SIG-M5 (cell line): ENCODE results near the gene TMCO6.

ENCODE experiments used
- DNase-seq: peaks from one replicate; lab custom pipeline; 2025; lab: John Stamatoyannopoulos, UW

TMCO6 gene

DNA sequence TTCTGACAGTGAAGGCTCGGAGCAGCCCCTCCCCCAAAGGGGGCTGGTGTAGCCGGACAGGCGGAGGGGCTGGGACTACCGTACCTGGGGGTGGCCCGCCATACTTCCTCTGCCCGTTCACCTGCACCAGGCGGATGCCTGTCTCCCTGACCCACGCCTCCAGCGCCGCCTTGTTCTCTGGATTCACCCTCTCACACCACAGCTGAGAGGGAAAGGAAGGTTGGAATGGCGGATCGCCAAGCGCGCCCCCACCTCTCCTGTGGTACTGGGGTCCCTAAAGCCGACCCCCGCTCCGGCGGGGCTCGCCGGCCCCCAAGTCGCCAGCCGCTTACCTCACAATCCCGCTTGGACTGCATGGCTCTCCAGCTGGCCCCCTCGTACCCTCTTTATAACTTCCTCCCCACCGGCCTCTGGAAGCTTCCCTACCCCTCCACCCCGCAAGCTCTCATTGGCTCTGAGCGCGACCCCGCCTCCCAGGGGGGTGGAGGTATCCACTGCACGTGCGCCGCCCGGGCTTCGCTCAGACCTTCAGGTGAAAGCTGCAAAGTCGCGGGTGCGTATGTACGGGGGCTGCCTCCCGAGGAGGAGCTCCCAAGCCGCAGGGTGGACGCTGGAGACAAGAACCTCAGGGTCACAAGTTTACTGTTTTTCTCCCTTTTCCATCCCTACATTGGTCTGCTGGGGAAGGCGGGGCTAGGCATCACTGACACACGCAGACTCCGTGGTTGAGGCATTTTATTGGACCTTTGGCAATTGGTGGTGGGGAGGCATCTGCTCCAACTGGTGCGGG is 34.1 kb downstream of the TMCO6 start, which contains the start of gene DND1:
TSS of gene DND1 (minus strand) at position 390 of the 790 bp plus-strand sequence. CDS start at position 356, 34 bp downstream.
- DNase-seq = no peak

DNA sequence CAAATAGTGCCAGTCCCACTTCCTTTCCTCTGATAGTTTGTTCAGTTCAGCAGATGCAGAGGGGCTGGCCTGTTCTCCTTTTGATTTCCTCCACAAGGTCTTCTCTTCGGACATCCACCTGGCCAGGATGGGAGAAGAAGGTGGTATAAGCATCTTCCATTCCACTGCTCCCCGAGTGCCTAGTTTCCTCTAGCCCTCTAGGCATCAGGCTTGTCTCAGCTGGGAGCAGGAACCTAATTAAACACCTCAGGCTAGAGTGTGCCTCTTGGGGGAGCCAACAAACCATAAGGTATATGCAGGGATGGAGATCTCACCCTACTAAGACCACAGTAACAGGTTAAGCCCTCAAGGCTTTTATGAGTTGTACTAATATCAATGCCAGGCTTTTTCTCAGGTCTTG is 35.0 kb downstream of the TMCO6 start:
- DNase-seq = no peak

DNA sequence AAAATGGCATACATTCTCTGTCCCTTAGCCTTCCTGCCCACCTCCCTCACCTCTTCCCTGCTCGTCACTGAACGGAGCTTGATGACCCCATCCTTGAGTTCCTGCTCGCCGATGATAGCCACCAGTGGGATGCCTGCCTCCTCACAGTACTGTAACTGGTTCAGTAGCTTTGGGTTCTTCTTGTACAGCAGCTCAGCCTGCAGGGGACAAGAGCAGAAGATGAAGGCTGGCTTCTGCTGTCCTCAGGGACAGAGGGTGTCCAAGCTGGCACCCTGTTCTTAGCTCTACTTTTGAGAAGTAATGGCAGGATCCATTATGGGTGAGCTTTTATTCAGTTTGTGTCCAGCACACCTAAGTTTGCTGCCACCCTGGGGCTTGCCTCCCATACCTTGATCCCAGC is 35.4 kb downstream of the TMCO6 start:
- DNase-seq = no peak

DNA sequence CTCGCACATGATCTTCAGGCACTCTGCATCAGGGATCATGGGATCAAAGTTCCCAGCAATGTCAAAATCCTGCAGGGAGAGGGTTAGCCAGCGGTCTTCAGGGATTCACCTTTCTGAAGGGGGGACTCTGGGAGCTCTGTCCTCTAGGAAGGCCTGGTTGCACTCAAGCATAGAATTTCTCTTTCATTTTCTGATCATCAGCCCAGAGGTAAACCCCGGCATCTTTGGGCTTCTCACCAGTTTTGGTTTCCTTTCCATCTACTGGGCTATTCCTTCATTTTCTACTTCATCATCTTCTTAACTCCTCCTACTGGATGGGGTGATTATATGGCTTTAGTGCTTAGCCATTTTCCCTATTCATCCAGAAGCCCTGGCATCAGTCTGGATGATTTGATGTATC is 38.7 kb downstream of the TMCO6 start:
- no peak for DNase-seq

DNA sequence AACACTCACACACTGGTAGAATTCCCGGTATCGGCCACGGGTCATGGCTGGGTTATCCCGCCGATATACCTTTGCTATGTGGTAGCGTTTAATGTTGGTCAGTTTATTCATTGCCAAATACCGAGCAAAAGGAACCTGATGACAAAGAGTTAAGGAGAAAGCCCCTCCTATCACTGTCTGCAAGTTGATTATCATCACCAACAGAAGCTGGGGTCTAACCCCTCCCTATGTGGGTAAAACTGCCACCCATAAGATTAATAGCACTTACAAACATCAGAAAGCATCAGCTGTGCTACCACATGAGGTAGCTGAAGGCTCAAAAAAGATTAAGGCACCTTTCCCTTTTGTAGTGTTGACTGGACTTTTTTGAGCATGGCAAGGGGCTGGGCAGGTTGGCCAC is 39.7 kb downstream of the TMCO6 start:
- DNase-seq = no peak

DNA sequence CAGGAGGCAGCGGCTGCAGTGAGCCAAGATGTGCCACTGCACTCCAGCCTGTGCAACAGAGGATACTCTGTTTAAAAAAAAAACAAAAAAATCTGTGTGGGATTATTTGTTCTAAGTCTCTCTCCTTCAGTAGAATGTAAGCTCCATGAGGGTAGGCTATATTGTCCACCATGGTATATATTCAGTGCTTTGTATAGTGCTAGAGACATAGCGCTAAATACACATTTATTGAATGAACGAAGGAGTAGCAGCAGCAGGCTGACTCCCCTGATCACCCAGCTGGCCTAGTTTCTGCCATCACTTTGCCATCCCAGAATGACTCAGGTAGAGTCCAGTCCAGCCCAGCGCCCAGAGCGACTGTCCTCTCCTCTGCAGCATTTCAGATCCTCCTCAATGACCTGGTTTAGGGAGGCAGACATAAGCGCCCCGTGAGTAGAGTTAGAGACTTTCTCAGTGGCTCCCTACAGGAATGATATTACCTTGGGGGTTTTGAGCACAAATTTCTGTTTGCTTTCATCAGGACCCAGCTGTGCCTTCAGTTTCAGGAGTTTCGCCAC is 51.2 kb downstream of the TMCO6 start:
- no peak for DNase-seq

DNA sequence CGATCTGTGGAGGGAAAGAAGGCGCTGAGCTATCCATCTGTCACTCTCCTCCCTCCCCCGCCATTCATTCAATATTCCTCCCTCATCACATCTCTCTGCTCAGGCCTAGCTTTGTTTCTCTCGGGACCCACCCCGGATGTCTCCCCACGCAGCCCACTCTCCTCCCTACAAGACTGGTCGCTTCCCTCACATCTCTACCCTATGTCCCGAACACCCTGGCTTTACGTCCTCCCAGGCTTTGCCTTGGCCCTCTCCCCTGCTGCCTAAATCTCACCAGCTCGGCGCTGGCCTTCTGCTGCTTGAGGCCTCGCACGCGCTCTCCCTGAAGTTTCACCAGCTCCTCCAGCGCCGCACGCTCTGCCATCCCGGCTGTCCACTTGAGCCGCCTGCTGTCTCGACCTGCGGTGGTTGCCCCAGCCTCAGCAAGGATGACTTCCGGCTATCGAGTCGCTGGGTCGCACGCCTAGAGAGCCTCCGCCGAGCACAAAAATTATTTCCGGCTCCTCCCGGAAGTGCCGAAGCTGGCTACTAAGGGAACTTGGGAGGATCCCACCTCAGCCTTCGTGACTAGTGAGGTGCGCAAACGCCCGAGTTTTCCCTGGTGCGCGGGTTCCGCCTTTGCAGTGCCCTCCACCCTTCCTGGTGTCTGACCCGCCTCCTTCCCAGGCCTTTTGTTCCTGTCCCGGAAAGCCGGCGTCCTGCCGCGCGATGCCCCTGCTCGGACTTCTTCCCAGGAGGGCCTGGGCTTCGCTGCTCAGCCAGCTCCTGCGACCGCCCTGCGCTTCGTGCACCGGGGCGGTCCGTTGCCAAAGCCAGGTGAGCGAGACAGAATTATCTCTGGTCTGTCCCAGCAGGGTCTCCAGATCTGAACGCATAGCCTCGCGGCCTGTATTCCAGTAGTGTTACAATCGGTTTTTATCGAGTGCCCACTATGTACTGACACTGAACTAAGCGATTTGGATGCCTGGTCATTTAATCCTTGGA is 52.0 kb downstream of the TMCO6 start, which contains the start of the genes HARS1 and HARS2:
TSS of gene HARS1 (minus strand) at position 430 of the 984 bp plus-strand sequence. CDS start at position 364, 66 bp downstream.
TSS of gene HARS2 (plus strand) at position 515 of the 984 bp plus-strand sequence. CDS start at position 709, 194 bp downstream.
- peak; percentile 85 for DNase-seq

DNA sequence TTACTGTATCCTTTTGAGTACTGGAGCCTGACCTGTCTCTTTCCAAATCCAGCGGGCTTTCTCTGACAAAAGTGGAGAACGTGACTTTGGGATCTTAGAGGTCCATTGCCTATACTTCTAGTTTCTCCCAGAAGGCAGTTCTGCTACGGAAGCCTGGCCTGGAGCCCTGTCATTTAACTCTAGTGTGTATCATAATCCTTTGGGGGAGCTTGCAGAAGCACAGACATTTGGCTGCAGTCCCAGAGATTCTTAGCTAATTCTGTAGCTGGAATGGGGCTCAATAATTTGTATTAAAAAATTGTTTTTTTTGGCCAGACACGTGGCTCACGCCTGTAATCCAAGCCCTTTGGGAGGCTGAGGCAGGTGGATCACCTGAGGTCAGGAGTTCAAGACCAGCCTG is 55.0 kb downstream of the TMCO6 start:
- no peak for DNase-seq
